Midbrain (tissue), 1 donor: ENCODE data around the gene CDC14A.

ENCODE experiments used
- DNase-seq: peaks from one replicate; lab custom pipeline; 2025; lab: John Stamatoyannopoulos, UW

CDC14A gene

GRCh38 chr1:100494393-100495084 is 142.2 kb downstream of the CDC14A start:
- DNase-seq, result no peak

- DNase-seq, result no peak
Measured at GRCh38 chr1:100496896-100497295, 144.6 kb downstream of the CDC14A start.

- DNase-seq, result no peak
Measured at GRCh38 chr1:100497796-100498195, 145.5 kb downstream of the CDC14A start.

GRCh38 chr1:100499194-100499811 is 147.0 kb downstream of the CDC14A start:
- DNase-seq, result no peak

- DNase-seq, result no peak
Measured at GRCh38 chr1:100502052-100502792, 149.9 kb downstream of the CDC14A start.

GRCh38 chr1:100506217-100506616 is 153.9 kb downstream of the CDC14A start:
- DNase-seq, result no peak

GRCh38 chr1:100510451-100510850 is 158.1 kb downstream of the CDC14A start:
- no peak for DNase-seq

- no peak for DNase-seq
Measured at GRCh38 chr1:100511058-100511457, 158.8 kb downstream of the CDC14A start.

GRCh38 chr1:100511773-100512172 is 159.5 kb downstream of the CDC14A start:
- DNase-seq, result no peak

GRCh38 chr1:100512803-100513352 is 160.6 kb downstream of the CDC14A start:
- no peak for DNase-seq

- DNase-seq, result no peak
Measured at GRCh38 chr1:100516857-100517256, 164.6 kb downstream of the CDC14A start.

- no peak for DNase-seq
Measured at GRCh38 chr1:100517515-100517914, 165.2 kb downstream of the CDC14A start.

GRCh38 chr1:100518023-100518422 is 165.7 kb downstream of the CDC14A start:
- no peak for DNase-seq

GRCh38 chr1:100523038-100523652 is 170.8 kb downstream of the CDC14A start:
- DNase-seq, result no peak

GRCh38 chr1:100524355-100524754 is 172.0 kb downstream of the CDC14A start:
- no peak for DNase-seq

- DNase-seq, result no peak
Measured at GRCh38 chr1:100526894-100527293, 174.6 kb downstream of the CDC14A start.

GRCh38 chr1:100528871-100529270 is 176.6 kb downstream of the CDC14A start:
- no peak for DNase-seq

GRCh38 chr1:100530141-100530540 is 177.8 kb downstream of the CDC14A start:
- DNase-seq, result no peak

- DNase-seq, result no peak
Measured at GRCh38 chr1:100530880-100531487, 178.7 kb downstream of the CDC14A start.

GRCh38 chr1:100532645-100533044 is 180.3 kb downstream of the CDC14A start:
- no peak for DNase-seq

- no peak for DNase-seq
Measured at GRCh38 chr1:100535264-100535663, 183.0 kb downstream of the CDC14A start.

GRCh38 chr1:100536031-100536430 is 183.7 kb downstream of the CDC14A start:
- DNase-seq, result no peak
